OCI-LY1 (cell line): ENCODE data around the gene PRUNE2.
"Not testable (repeated sequence)": the region's sequence is repeated elsewhere in the genome, so short reads cannot be mapped to it uniquely, and the experiment has no call there.

Source experiments
- H2AFZ ChIP-seq: fragments of 200-600 bp; sonication (generic), shearing (Covaris generic); 2 replicates; pipeline ENCODE4 v1.6.0; 2014; ENCODE audit warnings: antibody characterized with exemption, mild to moderate bottlenecking, low read length
- H3F3A ChIP-seq: fragments of 200-600 bp; sonication (generic), shearing (Covaris generic); 2 replicates; pipeline ENCODE4 v1.6.0; 2014; ENCODE audit warnings: mild to moderate bottlenecking, antibody characterized with exemption, low read length, moderate library complexity; ENCODE audit not compliant: insufficient read depth
- H3K27ac ChIP-seq: fragments of 200-600 bp; sonication (generic); 2 replicates; pipeline ENCODE4 v1.5.1; 2014; ENCODE audit warnings: low read length, mixed run types, mild to moderate bottlenecking, low read depth; ENCODE audit not compliant: poor library complexity, severe bottlenecking
- H3K27me3 ChIP-seq: fragments of 200-600 bp; sonication (generic); 2 replicates; pipeline ENCODE4 v1.6.0; 2014; ENCODE audit warnings: antibody characterized with exemption, mild to moderate bottlenecking, low read length, moderate library complexity; ENCODE audit not compliant: insufficient read depth
- H3K36me3 ChIP-seq: fragments of 200-600 bp; sonication (generic); 2 replicates; pipeline ENCODE4 v1.6.1; 2014; ENCODE audit warnings: mild to moderate bottlenecking, antibody characterized with exemption, low read length, moderate library complexity, mixed read lengths; ENCODE audit not compliant: insufficient read depth
- H3K4me1 ChIP-seq: fragments of 200-600 bp; sonication (generic); 2 replicates; pipeline ENCODE4 v1.5.1; 2014; ENCODE audit warnings: mild to moderate bottlenecking, low read length, moderate library complexity; ENCODE audit not compliant: insufficient read depth, severe bottlenecking
- H3K4me2 ChIP-seq: fragments of 200-600 bp; sonication (generic), shearing (Covaris generic); 2 replicates; pipeline ENCODE4 v1.6.1; 2014; ENCODE audit warnings: low read length
- H3K4me3 ChIP-seq: fragments of 200-600 bp; sonication (generic); 2 replicates; pipeline ENCODE4 v1.5.1; 2014; ENCODE audit warnings: low read length, low read depth, mild to moderate bottlenecking, mixed read lengths; ENCODE audit not compliant: poor library complexity, severe bottlenecking
- H3K79me2 ChIP-seq: fragments of 200-600 bp; shearing (Covaris generic); 2 replicates; pipeline ENCODE4 v1.6.1; 2016; ENCODE audit warnings: mixed run types, low read length, mixed read lengths; ENCODE audit not compliant: insufficient read depth
- H3K9ac ChIP-seq: fragments of 200-600 bp; sonication (generic), shearing (Covaris generic); 2 replicates; pipeline ENCODE4 v1.6.1; 2014; ENCODE audit warnings: mild to moderate bottlenecking, low read length, mixed read lengths
- H3K9me2 ChIP-seq: fragments of 200-600 bp; sonication (generic), shearing (Covaris generic); 2 replicates; pipeline ENCODE4 v1.6.1; 2014; ENCODE audit warnings: low read depth, mild to moderate bottlenecking, low read length, mixed read lengths
- H3K9me3 ChIP-seq: fragments of 200-600 bp; shearing (Covaris generic); 2 replicates; pipeline ENCODE4 v1.6.1; 2014; ENCODE audit warnings: low read length, mixed read lengths
- H4K20me1 ChIP-seq: fragments of 200-600 bp; sonication (generic), shearing (Covaris generic); 2 replicates; pipeline ENCODE4 v1.6.0; 2016; ENCODE audit warnings: mild to moderate bottlenecking, low read length; ENCODE audit not compliant: insufficient read depth
- CTCF ChIP-seq: fragments of 200-600 bp; sonication (generic), shearing (Covaris generic); IDR thresholded peaks from 2 replicates; pipeline ENCODE4 v1.5.1; 2017; ENCODE audit warnings: mild to moderate bottlenecking, antibody characterized with exemption, low read length, moderate library complexity, mixed read lengths
- EZH2 ChIP-seq: fragments of 200-600 bp; sonication (generic), shearing (Covaris generic); IDR thresholded peaks from 2 replicates; pipeline ENCODE4 v1.8.0; 2017; ENCODE audit warnings: borderline replicate concordance, mixed run types, mild to moderate bottlenecking, antibody characterized with exemption, low read length, moderate library complexity, mixed read lengths

Gene PRUNE2

GRCh38 chr9:76594764-76595424, 311.0 kb downstream of the PRUNE2 start:
- no peaks in the 10 kb centered on the region for H3K9me2 ChIP-seq

DNA sequence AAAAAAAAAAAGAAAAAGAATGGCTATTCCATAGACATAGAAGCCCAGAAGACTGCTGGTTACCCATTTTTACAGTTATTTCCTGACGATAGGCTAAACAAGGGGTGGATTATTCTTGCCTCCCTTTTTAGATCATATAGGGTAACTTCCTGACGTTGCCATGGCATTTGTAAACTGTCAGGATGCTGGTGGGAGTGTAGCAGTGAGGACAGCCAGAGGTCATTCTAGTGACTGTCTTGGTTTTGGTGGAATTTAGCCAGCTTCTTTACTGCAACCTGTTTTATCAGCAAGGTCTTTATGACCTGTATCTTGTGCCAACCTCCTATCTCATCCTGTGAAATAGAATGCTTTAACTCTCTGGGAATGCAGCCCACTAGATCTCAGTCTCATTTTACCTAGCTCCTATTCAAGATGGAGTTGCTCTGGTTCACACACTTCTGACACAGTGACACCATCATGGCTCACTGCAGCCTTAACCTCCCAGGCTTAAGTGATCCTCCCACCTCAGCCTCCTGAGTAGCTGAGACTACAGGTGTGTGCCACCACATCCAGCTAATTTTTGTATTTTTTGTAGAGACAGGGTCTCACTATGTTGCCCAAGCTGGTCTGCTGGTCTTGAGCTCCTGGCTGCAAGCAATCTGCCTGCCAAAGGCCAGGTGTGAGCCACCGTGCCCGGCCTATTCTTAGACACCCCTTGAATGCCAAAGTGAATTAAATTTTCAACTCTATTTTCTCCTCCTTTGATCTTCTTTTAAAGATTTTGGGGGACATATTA, 311.8 kb downstream of the PRUNE2 start:
- H3K4me3 ChIP-seq, H3F3A ChIP-seq, H3K9ac ChIP-seq, H3K27me3 ChIP-seq, H3K36me3 ChIP-seq, H3K79me2 ChIP-seq, H2AFZ ChIP-seq, H4K20me1 ChIP-seq, H3K9me2 ChIP-seq, H3K9me3 ChIP-seq: not testable (repeated sequence)
- Histone ChIP-seq H3K27ac (peak overlapping the region; percentile 74), H3K4me1 (peaks cover 46% of the 10 kb centered on the region), H3K4me2 (peak overlapping the region; percentile 24; the same call in 1 of the 2 replicates)

More at GRCh38 chr9:76594764-76595424, 311.0 kb downstream of the PRUNE2 start:
- Histone ChIP-seq H2AFZ (no peak overlapping the region), H3K79me2 (no peaks in the 10 kb centered on the region), H3K27me3 (no peaks in the 10 kb centered on the region), H3K4me2 (peak overlapping the region; percentile 24; the same call in 1 of the 2 replicates), H3F3A (no peaks in the 10 kb centered on the region), H3K4me1 (peaks cover 47% of the 10 kb centered on the region), H3K27ac (peak overlapping the region; percentile 74), H3K9ac (no peak overlapping the region; the same call in 1 of the 2 replicates), H4K20me1 (no peaks in the 10 kb centered on the region), H3K9me3 (no peaks in the 10 kb centered on the region), H3K4me3 (no peak overlapping the region), H3K36me3 (no peaks in the 10 kb centered on the region)
- TF ChIP-seq EZH2 (no peak), CTCF (no peak)

DNA sequence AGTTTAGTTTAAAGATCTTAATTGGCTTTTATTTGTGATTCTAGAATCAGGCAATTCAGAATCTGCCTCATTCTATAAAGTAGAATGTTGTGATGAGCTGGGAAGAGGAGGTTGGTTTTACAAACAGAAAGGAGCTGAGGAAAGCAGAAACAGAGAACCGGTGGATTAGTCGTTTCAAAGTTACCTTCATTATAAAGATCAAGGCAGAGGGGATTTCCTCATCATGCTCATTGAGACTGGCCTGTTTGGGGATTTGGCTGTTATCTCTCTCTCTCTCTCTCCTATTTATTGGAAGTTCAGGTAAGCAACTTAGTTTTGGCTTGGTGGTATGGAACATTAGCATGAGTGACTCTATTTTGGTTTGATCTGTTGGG, 313.0 kb downstream of the PRUNE2 start:
- Histone ChIP-seq H3K4me1 (peaks cover 46% of the 10 kb centered on the region), H3K27me3 (no peaks in the 10 kb centered on the region), H3K4me3 (peak overlapping the region; percentile 24), H3K27ac (peak overlapping the region; percentile 71), H3K9me2 (no peaks in the 10 kb centered on the region), H3F3A (no peaks in the 10 kb centered on the region), H3K9me3 (no peaks in the 10 kb centered on the region), H3K4me2 (peak overlapping the region; percentile 40), H3K79me2 (no peaks in the 10 kb centered on the region), H4K20me1 (no peaks in the 10 kb centered on the region), H3K36me3 (no peaks in the 10 kb centered on the region), H2AFZ (peak overlapping the region; percentile 32; the same call in 1 of the 2 replicates), H3K9ac (peak overlapping the region; percentile 32)
- no peak for TF ChIP-seq CTCF
- no peak for TF ChIP-seq EZH2
